Measurements from ENCODE around the gene BTBD16.

Gene BTBD16

DNA sequence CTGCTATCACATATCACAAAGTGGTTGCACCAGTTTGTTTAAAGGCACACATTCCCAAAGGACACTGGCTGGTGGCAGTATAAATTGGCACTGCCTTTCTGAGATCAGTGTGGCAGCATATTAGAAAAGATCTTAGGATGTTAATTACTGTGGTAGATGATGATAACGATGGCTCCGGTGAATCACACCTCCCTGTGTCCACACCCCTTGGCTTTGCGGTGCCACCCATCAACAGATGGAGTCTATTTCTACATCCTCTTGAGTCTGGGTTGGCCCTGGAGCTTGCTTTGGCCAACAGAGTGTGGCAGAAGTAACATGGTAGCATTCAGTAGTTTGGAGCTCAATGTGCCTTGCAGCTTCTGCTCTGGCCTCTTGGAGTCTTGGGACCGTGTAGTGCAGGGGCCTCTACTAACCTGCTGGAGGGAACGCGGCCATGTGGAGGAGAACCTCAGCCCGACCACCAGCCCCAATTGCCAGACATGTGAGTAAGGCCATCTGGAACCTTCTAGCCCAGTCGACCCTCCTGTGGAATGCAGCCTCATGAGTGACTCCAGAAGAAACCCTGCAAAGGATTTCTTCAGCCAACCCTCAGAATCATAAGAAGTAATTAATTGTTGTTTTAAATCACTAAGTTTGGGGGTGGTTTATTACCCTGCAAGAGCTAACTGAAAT, 76.2 kb downstream of the BTBD16 start:
- DNase-seq: no peak

DNA sequence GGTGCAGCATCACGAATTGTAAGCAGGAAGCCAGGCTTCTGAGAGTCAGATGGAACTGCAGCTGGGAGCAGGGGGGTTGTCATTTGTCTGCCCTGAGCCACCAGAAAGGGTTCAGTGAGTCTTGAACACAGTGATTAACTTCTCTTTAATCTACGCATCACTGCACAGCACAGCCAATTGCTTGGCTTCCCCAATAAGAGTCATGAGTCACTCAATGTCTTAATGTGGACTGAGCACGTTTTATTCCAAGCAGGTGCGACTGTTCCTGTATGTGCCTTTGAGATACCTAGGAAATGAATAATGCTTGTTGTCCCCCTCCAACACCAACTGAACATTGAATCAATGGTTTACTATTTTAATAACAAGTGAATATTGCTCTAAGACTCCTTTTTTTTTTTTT, 77.4 kb downstream of the BTBD16 start:
- no peak for DNase-seq

DNA sequence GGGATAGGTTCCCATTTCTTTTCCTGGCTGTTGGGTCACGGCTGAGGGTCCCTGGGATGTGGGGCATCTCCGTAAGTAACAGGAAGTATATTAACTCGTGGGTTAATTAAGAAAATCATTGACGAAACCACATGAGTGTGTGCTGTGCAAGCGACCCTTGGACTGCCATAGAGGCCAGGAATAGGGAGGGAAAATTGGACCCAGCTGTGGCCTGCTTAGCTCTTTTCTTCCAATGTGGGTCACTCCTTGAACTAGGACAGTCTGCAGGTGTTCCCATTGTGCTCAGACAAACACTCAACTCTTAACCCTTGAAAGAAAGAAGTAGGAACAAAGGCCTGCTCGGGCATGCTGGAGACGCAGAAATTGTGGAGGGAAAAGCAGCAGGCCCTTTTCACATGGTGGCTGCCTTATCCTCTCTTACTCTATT, 77.9 kb downstream of the BTBD16 start:
- no peak for DNase-seq

DNA sequence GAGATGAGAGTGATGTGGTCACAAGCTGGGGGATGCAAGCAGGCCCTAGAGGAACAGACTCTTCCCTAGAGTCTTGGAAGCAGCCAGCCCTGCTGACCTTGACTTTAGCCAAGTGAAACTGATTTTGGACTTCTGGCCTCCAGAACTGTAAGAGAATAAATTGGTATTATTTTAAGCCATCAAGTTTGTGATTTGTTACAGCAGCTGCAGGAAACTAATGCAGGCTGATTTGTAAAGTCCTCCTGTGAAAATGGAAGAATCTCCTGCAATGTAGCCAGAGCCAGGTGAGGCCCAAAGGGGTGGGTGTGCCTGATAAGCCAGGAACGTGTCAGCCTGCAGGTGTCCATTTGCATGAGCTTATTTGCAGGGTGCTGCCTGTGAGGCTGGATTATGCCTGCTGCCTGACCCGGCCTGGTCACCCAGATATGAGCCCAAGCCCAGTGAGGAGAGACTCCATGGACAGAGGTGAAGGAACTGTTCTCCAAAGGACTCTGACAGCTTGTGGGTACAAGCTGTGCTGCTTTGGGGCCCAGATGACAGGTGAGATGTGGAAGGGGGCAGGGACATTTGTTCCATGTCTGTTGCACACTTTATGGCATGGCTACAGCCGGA, 78.8 kb downstream of the BTBD16 start:
- DNase-seq: no peak

DNA sequence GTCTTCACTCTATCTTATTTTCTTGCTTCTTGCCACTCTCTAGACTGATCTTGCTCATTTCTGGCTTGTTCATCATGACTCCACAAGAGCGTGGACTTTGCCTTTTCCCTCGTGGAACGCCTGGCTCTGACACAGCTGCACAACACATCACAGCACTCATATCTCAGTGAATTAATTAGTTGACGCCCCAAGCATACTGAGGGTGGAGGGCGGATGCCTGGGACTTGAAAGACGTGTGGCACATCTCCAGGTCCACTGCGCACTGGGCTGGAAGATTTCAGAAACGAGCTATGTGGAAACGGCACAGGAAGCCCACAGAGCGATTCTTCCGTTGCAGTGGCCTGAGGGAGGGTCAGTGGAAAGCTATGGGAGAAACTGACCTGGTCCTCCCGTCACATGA, 79.8 kb downstream of the BTBD16 start:
- DNase-seq: no peak

DNA sequence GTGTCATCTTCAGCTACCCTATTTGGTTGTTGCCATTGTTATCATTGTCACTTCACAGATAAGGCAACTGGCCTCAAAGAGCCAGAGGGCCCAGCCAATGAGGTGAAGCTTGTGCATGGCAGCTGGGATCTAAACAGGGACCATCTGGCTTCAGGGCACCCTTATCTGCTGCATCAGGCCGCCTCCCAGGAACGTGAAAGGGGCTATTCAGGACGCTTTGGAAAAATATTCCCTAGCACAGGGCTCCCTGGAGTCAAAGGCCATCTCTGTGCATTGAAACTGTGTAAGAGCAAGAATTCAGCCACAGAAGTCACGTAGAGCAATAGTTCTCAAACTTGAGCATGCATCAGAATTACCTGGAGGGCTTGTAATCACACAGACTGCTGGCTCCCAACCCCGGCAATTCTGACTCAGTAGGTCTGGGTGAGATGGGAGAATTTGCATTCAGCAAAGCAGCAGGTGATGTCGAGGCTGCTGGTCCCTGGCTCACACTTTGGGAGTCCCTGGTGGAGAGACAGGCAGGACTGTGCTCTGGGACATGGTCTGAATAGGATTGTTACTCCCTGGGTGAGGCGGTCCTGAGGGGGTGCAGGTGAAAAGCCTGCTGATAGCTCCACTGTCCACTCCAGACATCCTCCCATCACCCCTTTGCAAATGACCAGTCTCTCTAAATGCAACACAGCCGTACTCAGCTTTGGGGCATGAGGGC, 81.9 kb downstream of the BTBD16 start:
- no peak for DNase-seq

DNA sequence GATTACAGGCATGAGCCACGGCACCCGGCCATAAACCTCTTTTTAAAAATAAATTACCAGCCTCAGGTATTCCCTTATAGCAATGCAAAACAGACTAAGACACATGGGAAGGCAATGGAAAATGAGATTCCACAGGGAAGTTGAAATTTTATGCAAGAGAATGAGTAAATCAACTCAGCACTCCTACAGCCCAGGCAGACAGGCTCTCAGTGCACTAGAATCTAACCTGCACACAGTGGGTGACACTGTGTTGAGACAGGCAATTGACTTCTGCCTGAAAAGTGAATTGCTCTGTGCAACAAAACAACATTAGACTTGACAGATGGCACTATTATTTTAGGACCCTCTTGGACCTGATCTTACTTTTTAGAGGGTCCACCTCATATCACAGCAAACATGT, 83.3 kb downstream of the BTBD16 start:
- no peak for DNase-seq

DNA sequence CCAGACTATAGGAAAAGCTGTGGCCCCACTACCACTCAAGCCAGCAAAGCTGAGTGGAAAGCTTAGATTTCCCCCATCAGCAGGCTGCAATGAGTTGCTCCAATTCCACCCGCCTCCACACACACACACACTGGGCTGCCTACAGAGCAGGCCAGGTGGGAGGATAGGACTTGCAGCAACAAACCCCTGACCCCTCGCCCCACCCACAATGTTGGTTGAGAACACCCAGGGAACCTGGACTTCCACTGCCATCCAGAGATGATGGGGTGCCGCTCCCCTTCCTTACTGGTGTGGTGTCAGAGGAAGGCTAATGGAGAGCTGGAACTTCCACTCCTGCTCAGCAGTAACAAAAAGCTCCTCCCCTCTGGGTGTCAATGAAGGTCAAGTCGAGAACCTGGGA, 86.6 kb downstream of the BTBD16 start:
- DNase-seq: no peak

DNA sequence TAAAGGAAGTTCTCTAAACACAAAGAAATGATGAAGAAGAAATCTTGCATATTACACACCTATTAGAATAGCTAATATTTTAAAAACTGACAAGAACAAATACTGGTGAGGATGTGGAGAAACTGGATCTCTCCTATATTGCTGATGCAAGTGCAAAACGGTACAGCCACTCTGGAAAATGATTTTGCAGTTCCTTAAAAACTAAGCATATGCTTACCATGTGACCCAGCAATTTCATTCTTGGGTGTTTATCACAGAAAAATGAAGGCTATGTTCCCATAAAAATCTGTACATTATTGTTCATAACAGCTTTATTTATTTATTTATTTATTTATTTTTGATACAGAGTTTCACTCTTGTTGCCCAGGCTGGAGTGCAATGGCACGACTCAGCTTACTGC, 88.5 kb downstream of the BTBD16 start:
- DNase-seq: no peak

DNA sequence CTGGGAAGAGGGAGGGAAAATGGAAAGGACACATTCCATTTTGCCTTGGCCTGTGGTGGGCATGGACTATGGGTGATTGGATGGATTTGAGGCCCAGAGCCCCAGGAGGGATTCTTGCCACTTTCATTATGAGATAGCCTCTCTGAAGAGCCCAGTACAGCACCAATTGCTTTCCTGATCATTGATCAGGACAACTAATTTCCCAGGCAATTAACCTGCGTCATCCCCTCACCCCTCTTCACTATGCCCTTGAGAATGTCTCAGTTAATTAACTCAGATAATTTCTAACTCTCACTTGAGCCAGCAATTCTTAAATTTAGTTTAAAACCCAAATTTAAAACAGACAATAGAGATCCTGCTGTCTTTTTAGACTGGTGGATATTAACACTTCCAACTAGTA, 90.0 kb downstream of the BTBD16 start:
- no peak for DNase-seq

DNA sequence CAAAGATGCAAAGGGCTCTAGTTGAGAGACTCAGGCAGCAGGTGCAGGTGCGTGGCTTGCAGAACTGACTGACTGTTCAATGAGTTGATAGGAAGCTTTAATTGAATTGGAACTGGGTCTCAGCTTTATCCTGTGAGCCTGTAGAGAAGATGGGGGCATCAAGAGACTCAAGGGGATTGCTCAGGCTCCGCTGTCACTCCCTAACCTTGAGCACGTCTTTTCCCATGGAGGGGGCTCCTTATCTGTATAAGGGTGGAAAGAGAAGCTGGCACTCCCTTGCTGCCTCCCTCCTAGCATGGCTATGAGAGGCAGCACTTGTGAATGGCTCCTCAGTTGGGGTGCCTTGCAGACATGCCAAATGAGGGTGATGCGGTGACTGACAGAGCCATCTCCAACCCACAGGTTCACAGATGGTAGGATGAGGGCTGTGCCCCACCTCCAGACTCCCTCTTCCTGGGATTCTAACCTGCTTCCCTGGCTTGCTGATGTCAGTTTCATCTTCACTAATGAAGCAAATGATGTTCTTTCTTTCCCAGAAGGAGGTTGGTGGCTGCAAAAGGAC, 91.0 kb downstream of the BTBD16 start:
- DNase-seq: no peak

DNA sequence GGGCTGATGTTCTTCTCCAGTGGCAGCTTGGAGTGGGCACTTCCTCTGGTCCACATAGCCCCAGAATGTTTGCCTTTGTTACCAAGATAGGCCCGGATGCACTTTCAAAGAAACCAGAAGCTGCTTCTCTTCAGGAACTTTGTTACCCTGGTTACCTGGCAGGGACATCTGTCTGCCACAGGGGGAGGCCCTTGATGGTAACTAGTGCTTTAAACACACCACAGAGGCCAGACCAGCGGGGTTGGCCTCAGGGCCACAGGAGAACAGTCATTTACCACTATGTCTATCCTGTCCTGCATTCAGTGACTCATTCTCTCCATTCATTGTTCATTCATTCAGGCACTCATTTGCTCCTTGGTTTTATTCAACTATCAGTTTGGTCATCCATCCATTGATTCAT, 91.5 kb downstream of the BTBD16 start:
- no peak for DNase-seq

DNA sequence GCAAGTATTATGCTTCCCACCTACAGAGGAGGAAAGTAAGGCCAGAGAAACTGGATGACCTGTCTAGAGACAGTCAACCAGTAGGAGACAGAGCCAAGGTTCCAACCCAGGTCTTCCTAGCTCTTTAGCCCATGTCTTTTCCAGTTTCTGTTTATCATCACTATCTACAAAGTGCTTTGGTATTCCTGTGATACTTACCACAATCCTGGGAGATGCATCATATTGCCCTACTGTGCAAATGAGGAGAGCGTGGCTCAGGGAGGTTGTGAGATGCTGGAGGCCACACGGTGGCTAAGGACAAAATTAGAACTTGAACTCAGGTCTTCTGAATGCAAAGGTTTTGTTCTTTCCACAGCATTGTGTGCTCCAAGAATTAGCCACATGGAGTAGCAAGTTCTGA, 92.2 kb downstream of the BTBD16 start:
- DNase-seq: no peak

DNA sequence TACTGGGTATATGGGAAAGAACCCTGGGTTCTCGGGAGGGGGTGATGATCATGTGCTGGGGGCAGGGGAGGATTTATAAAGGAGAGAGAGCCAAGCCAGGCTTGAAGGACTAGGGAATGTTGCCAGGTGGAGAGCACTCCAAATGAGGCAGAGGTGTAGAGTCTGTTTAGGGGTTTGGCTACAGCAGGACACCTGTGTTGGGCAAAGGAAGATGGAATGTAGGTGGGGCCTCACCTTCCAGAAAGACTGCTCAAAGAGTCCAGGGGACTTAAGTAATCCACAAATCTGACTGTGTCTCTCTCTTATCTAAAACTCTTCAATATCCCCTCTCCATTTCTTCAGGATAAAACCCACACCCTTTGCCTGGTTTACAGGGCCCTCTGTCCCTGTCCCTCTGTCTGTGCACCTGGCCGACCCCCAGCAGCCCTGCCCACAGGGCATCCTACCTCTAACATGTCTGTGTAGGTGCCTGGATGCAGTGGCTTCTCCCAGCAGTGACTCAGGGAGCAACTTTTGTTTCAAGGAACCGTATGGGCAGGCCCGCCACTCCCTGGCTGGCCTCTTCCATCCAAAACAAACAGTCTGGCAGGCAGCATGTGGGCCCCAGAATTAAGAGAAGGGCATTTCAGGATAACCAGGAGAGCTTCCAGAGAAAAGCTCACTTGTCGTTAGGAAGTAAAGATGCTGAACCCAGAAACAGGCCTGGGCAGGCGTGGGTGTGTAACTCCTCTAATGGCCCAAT, 92.8 kb downstream of the BTBD16 start:
- no peak for DNase-seq

DNA sequence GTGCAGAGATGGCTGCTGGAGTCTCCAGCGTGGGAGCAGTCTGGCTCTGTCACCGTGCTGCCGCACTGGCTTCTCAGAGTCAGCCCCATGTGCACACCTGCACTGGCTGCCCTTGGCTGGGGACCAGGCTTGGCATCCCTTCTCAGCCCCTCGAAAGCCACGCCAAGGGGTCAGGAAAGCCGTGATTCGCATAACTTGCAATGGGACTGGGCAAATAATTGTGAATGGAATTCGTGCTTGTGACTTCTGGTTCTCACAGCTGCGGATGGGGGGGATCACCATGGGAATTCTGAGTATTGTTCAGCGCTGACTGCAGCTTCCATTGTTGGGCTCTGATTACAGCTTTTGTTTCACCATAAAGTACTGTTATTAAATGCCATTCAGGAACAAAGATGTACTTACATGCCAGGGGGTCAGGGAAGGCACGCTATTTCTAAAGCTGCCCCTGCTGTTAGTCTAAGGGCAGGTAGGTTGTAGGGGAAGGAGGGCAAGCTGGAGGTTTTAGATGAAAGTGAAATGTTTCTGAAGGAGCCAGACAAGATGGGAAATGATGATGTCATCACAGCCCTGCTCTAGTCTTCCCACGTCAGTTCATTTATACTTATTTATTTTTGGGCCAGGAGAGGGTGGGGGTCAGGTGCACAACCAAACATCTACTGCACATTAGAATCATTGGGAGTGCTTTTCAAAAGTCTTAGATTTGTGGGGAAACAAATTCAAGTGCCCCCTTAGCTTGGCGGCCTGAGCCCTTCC, 97.6 kb downstream of the BTBD16 start:
- DNase-seq: no peak

DNA sequence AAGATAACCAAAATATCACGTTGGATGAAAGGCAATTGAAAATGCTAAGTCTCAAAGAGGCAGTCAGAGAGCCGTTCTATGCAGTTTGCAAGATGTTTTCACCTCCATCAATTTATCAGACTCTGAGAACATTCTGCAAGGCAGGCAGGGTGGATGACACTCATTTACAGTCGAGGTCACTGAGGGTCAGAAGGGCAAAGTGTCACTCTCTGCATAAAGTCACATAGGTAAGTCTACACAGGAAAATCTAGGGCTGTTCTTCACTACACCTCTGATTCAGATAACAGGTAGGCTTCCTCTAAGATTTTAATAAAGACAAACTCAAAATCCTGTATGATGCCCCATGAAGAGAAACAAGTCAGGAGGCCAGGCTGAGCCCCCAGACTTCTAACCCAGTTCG, 102.0 kb downstream of the BTBD16 start:
- DNase-seq: no peak

DNA sequence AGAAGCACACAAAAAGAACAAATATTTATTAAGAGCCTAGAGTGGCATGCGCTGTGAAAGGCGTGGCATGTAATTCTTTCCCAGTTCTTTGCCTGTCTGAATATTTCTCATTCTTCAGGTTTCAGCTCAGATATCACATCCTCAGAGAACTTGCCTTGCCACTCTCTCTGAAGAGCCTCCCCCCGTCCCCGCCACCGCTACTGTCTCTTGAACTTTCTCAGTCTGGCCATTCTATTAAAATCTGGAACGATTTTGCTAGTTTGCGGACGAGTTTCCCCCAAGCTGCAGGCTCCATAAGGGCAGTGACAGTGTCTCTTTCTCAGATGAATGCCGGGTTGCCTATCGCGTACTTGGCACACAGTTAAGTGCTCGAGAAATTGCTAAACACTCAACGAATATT, 102.6 kb downstream of the BTBD16 start:
- peak in 1 of 2 donors; percentile 8 for DNase-seq

DNA sequence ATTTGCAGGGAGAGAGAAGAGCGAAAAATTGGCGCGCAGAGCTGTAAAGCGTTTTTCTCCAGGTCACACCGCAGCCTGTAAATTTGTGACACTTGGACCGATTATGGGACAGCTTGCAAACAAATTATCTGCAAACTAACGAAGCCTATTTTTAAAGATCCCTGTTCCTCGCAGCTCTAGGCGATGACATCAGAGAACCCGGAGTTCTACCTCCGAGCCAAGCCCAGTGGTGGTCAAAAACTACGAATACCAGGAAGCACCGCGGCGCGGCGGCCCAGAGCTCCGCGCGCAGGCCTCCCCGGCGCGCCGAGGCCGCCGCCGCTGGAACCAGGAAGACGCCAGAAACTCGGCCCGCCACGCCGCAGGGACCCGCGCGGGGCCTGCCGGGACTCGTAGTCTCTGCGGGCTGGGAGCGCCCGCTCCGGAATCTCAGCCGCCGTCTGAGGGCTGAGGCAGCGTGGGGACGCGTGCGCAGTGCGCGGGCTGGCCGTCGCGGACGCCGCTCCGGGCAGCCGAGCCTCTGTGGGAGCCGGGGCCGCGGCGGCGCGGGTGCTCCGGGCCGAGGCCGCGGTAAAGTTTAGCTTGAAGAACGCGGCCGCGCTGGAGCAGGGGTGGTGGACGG, 103.3 kb downstream of the BTBD16 start, which contains the start of gene PLEKHA1:
Gene PLEKHA1 (plus strand): TSS at position 472 of the 622 bp plus-strand sequence. CDS start 18,493 bp downstream, outside the sequence.
- peak; percentile 94 to 95 for DNase-seq

DNA sequence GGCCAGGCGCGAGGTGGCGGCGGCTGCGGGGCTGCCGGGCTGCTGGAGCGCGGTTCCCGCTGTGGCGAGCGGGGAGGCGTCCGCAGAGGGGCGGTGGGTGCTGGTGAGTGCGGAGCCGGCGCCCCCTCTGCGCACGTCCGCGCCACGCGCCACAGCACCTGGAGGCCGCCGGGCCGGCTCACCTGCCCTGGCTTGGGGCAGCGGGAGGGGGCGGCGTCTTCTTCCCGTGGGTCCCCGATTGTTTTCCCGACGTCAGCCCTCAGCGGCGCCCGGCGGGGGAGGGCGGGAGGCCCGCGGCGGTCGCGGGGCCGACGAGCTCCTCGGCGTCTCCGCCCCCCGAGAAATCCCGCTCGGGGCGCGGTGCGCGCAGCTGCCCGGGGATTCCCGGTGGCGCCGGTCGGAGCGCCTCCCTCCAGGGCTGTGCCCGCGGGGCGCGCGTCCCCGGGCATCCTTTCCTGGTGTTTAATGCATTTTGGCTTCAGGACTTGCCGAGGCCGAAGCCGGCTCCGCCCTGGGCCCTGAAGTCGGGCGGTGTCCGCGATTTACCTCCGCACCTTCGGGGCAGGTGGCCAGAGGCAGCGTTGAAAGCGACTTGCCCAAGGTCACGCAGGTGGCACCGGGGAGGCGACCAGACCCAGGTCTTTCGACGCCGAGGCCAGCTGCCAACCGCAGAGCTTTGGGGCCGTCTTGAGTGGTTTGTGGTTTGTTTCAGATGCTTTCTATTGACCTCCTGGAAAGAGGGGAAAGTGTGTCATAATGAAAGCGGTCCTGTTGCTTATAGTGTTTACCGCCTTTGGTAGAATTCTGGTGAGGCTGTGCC, 104.0 kb downstream of the BTBD16 start:
- DNase-seq: peak; percentile 83 to 84

DNA sequence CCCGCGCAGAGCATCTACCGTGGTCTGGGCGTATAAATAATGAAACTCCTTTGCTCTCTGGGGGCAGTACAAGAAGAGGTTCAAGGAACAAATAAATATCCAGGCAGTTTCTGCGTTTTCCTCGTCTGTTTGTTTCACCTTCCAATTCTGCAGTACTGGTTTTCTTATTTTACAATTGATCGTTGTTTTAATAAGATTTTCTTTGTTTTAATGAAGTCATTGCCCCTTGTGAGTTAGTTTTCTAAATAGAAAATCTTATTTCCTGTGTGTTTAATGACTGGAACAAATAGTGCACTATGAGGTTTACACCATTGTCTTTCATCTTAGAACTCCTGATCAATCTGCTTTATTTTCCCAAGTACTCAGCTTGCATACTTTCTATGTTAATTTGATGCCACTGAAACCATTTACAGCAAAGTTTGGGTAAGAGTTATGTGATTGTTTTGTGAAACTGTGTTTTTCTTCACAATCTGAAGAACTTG, 104.6 kb downstream of the BTBD16 start:
- no peak for DNase-seq

Measured in CD4-positive, alpha-beta T cell treated with Interleukin-1 beta for 1 hour (primary cell).